Subcutaneous adipose tissue (tissue), 4 donors: ENCODE data around the gene USP15. TPM values are rescaled to one million over a fixed set of nuclear protein-coding genes. Genes with fewer than 3 reads are reported as not detected.

Experiments
- CTCF ChIP-seq: fragments of 450-650 bp; IDR thresholded peaks from one replicate; pipeline ENCODE4 v1.5.1; 2016; ENCODE audit warnings: low read depth, mild to moderate bottlenecking, control low read depth, antibody characterized with exemption, moderate library complexity
- total RNA-seq, 4 donors: library from RNA; depleted of rRNA; stranded (reverse); fragments of >200 nt; gene quantifications; one replicate each; pipeline ENCODE4 v1.1.0, GENCODE V29; 2016

Gene USP15
- total RNA-seq: 100 to 1,000 TPM in 3 of 4 donors, 10 to 100 TPM in 1; 88.5 to 288 (median 158) TPM

- TF ChIP-seq CTCF: no peak
These were observed at the start of gene USP15 for GRCh38 chr12:62259993-62260732. Gene USP15 (plus strand): TSS chr12:62260404. CDS start chr12:62260415, 11 bp downstream.

- TF ChIP-seq CTCF: no peak
These were observed 49.8 kb upstream of the USP15 start for GRCh38 chr12:62210422-62210821.

- no peak for TF ChIP-seq CTCF
These were observed 48.7 kb upstream of the USP15 start for GRCh38 chr12:62211510-62211909.

GRCh38 chr12:62214846-62215245 is 45.4 kb upstream of the USP15 start:
- no peak for TF ChIP-seq CTCF

- TF ChIP-seq CTCF: no peak
These were observed 44.7 kb upstream of the USP15 start for GRCh38 chr12:62215506-62215905.

- TF ChIP-seq CTCF: no peak
These were observed 42.6 kb upstream of the USP15 start for GRCh38 chr12:62217466-62218194.

GRCh38 chr12:62221107-62221506 is 39.1 kb upstream of the USP15 start:
- TF ChIP-seq CTCF: no peak
